ENCODE measurements around the gene PGAP3.

PGAP3 gene

DNA sequence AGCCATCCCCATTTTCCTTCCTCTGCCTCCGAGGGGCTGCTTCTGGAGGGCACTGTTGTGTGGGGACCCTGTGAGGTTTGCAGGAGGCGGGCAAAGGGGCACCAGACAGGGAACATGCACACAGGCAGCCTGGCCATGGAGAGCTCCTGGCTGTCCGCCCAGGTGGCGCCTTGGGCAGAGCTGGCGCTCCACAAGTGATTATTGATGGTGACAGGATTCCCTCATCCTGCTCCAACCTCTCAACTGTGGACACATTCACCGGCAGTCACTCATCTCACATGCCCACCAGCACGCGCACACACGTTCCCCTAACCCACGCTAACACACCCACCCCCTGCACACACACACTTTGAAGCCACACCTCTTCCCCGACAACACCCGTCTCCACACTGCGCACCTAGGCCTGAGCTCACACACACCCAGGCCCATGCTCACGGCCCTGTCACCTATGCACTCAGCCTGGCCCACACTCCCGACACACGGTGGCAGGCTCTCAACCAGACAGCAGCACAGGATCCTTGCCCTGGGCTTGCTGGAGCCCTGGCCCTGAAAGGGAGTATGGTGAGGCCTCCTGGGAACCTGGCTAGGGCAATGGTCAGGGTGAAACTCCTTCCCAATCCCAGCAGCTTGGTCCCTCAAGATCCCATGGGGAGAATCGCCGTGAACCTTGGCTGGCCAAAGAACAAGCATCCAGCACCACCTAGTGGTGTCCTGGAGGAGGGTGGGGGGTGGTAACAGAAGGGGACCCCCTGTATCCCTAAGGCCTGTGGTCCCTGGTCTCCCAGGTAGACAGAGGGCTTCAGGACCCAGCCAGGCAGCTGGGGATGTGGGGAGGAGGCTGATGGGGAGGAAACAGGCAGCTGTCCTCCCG, 16.0 kb downstream of the PGAP3 start:
- no peak for DNase-seq

DNA sequence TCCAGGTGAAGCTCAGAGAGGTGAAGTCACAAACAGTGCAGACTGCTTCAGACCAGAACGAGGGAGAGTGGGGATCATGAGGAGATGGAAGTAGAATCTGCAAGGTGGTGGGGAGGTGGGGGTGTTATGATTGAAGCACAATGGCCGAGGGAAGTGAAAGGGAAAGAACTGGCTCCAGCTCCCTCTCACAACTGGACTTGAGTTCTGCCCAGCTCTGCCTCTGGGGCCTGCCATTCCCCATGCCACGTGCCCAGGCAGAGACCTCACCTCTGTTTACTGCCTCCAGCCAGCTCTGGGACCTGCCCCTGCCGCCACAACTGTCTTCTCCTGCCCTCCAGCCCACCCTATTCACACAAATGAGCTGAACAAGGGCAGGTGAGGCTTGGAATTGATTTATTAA, 17.1 kb downstream of the PGAP3 start:
- no peak for DNase-seq

DNA sequence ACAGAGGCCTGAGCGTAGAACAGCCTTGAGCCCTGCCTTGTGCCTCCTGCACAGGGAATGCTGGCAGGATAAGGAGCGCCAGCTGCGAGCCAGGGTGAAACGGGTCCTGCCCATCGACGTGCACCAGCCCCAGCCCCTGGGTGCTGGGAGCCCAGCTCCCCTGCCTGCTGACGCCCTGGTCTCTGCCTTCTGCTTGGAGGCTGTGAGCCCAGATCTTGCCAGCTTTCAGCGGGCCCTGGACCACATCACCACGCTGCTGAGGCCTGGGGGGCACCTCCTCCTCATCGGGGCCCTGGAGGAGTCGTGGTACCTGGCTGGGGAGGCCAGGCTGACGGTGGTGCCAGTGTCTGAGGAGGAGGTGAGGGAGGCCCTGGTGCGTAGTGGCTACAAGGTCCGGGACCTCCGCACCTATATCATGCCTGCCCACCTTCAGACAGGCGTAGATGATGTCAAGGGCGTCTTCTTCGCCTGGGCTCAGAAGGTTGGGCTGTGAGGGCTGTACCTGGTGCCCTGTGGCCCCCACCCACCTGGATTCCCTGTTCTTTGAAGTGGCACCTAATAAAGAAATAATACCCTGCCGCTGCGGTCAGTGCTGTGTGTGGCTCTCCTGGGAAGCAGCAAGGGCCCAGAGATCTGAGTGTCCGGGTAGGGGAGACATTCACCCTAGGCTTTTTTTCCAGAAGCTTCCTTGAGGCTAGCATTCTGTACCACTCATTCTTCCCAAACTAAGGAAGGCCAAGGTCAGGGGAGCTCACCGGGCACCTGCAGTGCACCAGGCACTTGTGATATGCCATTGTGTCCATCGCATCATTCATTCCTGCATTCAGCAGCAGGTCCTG, 17.7 kb downstream of the PGAP3 start:
- DNase-seq: no peak

DNA sequence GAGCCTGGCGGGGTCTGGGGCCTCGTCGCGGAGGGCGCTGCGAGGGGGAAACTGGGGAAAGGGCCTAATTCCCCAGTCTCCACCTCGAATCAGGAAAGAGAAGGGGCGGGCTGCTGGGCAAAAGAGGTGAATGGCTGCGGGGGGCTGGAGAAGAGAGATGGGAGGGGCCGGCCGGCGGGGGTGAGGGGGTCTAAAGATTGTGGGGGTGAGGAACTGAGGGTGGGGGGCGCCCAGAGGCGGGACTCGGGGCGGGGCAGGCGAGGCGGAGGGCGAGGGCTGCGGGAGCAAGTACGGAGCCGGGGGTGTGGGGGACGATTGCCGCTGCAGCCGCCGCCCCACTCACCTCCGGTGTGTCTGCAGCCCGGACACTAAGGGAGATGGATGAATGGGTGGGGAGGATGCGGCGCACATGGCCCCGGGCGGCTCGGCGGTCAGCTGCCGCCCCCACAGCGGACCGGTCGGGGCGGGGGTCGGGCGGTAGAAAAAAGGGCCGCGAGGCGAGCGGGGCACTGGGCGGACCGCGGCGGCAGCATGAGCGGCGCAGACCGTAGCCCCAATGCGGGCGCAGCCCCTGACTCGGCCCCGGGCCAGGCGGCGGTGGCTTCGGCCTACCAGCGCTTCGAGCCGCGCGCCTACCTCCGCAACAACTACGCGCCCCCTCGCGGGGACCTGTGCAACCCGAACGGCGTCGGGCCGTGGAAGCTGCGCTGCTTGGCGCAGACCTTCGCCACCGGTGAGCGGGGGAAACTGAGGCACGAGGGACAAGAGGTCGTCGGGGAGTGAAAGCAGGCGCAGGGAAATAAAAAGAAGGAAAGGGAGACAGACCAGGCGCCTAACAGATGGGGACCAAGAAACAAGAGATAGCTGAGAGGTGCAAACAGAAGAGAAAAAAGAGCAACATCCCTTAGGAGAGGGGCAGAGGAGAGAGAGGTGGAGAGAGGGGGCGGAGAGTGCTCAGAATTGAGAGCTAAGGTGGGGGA, 19.6 kb downstream of the PGAP3 start, which contains the start of gene PNMT:
TSS of gene PNMT (plus strand) at position 509 of the 980 bp plus-strand sequence. CDS start at position 532, 23 bp downstream.
- DNase-seq: no peak

DNA sequence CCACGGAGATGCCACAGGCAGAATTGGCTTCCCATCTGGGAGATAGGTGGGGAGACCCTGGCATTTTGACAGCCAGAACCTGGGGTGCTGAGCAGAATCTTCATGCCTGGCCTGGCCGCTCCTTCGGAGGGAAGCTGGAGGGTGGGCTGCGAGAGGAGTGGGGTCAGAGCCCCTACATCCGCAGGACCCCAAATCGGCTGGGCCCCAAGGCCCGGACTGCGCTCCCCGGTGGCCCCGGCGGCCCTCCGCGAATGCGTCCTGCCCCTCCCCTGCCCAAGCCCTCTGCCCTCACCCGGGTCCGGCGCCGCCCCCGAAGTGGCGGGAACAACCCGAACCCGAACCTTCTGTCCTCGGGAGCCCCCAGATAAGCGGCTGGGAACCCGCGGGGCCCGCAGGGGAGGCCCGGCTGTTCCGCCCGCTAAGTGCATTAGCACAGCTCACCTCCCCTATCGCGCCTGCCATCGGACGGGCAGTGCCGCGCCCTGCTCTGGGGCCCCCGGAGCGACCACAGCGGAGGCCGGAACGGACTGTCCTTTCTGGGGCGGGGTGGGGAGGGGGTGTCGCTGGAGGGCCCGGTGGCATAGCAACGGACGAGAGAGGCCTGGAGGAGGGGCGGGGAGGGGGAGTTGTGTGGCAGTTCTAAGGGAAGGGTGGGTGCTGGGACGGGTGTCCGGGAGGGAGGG, 20.5 kb downstream of the PGAP3 start:
- no peak for DNase-seq

DNA sequence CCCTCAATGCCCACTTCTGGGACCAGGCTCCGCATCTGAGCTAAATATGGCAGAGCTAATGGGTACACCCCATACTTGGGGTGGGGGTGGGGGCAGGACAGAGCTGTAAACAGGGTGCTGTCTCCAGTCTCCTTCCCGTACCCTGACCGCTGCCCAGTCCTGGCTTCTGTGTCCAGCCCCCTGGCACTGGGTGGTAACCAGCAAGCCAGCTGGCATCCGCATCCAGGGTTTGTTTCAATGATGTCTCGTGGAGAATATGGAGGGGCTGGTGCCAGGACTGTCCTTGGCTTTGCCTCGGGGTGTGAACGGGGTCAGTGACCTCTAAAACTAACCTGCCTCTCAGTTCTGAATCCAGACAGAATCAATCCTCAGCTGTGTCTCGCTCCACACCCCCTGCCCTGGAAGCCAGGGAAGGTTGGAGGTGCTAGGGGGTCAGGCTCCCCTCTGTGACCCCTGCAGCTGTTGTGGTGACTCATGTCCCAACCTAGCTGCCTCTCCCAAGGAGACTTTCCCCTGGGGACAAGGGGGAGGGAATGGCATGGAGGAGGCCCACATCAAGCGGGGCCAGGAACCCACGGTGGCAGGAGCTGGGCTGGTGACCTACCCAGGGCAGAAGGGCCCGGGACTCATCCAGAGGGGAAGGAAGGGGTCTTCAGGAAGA, 21.1 kb downstream of the PGAP3 start:
- DNase-seq: peak in 1 of 2 donors; percentile 56

DNA sequence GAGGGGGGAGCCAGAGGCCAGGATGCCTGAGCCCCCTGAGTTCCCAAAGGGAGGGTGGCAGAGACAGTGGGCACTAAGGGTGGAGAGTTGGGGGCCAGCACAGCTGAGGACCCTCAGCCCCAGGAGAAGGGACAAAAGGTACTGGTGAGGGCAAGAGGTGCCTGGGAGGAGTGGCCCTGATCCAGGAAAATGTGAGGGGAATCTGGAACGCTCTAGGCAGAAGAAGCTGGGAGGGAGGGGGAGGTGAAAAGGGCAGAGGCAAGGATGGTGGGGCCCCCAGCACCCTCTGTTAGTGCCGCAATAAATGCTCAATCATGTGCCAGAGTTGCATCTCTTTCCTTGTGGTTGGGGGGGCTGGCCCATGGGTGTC, 21.6 kb downstream of the PGAP3 start:
- no peak for DNase-seq

DNA sequence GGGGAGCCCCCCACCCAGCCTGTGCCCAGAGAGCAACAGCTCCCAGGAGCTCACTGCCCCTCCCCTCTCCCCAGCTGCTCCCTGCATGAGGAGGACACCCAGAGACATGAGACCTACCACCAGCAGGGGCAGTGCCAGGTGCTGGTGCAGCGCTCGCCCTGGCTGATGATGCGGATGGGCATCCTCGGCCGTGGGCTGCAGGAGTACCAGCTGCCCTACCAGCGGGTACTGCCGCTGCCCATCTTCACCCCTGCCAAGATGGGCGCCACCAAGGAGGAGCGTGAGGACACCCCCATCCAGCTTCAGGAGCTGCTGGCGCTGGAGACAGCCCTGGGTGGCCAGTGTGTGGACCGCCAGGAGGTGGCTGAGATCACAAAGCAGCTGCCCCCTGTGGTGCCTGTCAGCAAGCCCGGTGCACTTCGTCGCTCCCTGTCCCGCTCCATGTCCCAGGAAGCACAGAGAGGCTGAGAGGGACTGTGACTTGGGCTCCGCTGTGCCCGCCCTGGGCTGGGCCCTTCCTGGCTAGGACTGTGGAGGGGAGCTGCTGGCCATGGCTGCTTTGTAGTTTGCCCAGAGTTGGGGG, 22.1 kb downstream of the PGAP3 start:
- no peak for DNase-seq

DNA sequence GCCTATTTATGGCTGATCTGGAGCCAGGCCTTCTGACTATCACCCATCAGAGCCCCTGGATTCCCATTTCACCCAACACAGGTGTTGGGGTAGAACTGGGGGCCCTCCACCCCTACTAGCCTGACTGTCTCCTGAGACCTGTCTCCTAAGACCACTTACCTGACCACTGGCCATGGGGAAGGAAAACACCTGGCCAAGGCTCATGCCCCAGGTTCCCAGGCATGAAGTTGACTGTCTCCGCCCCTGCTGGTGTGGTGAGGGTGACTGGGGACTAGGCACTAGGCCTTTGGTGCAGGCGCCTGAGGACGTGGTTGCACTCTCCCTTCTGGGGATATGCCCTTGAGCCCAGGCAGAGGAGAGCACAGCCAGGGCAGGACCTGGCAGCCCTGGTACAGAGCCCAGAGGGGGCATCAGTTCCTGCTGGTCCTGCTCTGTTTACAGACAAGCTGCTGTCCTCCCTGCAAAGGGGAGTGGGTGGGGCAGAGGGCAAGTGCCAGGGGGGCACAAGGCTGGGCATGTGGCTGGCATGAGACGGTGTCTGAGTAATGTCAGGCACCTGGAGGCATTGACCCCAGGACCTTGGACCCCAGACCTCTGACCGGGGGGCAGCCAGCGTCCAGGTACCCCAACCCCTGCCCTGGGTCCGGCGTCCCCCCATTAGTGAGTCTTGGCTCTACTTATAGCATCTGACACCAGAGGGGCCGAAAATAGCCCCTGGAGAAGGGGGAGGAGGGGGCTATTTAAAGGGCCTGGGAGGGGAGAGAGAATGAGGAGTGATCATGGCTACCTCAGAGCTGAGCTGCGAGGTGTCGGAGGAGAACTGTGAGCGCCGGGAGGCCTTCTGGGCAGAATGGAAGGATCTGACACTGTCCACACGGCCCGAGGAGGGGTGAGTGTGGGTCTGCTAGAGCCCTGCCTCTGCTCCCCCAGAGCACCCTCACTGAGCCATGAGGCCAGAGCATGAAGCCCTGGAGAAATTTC, 23.0 kb downstream of the PGAP3 start, which contains the start of gene TCAP:
TSS of gene TCAP (plus strand) at position 769 of the 981 bp plus-strand sequence. CDS start at position 780, 11 bp downstream.
- DNase-seq: no peak

DNA sequence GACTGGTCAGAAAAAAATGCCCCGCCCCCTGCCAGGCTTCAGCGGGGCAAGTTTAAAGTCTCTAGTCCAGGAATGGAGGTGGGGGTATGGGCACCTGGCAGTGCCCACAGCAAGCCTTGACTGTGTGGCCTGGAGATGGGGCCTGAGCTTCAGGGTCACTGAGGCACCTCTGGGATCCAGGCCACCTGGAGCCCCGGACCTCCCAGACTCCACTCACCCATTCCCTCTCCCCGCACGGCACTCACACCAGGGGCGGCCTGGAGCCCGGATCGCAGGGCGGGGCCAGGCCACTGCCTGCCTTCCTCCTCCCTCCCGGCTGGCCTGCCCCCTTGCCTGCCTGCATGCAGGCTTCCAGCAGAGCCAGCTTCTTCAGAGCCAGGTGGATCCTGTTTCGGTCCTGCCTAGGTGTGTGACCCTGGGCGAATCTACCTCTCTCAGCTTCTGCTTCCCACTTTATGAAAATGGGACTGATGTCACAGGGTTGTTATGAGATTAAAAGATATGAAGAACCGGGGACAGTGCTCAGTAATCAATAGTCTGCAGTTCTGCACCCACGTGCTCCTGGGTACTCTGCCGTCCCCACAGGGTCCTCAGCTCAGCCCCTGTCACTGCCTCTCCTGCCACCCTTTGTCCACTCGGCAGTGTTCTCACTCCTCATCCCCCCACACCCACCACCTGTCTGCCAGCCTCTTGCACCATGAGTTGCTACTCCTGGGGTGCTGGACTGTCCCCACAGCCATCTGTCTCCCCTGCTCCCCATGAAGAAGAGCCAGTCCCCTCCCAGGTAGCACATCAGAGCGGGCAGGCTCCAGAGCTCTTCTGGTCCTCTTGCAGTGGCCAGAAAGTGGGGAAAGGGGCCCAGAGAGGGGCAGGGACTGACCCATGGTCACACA, 23.9 kb downstream of the PGAP3 start:
- no peak for DNase-seq

DNA sequence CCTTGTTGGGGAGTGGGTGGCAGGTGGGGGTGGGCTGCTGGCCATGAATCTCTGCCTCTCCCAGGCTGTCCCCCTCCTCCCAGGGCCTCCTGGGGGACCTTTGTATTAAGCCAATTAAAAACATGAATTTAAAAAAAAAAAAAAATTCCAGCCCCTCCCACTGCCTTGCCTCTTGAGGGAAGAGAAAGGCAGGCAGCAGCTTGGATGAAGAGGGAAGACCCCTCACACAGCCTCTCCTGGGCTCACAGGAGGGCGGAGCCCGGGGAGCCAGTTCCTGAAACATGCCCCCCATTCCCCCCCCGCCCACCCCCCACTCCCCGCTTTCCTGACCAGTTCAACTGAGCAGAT, 24.5 kb downstream of the PGAP3 start:
- DNase-seq: no peak

DNA sequence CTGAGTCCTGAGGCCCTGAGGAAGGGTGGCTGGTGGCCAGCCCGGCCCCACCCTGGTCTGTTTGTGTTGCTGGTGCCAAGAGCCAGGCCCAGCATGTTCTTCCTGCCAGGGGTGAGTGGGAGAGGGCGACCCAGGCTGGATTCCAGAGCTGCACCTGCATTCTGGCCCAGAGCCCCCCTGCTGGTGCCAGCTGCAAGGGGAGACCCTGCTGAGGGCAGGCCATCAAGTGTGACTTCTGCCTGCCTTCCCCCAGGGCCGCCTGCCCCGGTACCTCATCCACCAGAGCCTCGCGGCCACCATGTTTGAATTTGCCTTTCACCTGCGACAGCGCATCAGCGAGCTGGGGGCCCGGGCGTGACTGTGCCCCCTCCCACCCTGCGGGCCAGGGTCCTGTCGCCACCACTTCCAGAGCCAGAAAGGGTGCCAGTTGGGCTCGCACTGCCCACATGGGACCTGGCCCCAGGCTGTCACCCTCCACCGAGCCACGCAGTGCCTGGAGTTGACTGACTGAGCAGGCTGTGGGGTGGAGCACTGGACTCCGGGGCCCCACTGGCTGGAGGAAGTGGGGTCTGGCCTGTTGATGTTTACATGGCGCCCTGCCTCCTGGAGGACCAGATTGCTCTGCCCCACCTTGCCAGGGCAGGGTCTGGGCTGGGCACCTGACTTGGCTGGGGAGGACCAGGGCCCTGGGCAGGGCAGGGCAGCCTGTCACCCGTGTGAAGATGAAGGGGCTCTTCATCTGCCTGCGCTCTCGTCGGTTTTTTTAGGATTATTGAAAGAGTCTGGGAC, 25.1 kb downstream of the PGAP3 start:
- no peak for DNase-seq

DNA sequence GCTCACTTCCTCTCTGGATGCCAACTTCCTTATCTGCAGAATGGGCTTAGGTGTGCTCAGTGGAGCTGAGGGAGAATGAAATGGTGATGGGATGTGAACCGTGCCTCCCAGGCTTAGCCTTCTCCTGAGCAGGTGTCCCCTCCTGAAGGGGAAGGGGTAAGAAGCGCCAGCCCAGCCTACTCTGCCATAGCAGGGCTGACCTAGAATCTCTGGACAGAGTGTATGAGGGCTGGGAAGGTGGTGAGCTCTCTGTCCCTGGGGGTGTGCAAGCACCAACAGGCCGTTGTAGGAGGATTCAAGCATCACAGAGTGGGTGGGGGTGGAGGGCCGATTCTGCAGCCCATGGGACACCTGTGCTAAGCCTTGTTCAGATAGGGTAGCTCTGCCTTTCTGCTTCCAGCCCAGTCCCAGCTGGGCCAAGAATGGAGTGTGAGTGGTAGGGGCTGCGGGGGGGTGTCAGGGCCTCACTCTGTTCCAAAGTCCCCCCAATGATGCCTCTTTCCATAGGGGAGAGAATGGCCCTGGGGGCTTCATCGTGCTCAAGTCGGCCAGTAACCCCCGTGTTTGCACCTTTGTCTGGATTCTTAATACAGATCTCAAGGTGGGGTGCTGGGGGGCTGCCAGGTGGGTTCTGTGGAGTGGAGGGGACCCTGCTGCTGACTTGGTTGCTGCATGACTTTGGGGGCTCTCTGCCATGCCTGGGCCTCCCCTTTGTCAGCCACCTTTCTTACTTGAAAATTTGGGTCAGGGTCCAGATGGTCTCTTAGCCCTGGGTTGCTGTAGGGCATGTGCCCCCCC, 25.9 kb downstream of the PGAP3 start:
- DNase-seq: no peak

DNA sequence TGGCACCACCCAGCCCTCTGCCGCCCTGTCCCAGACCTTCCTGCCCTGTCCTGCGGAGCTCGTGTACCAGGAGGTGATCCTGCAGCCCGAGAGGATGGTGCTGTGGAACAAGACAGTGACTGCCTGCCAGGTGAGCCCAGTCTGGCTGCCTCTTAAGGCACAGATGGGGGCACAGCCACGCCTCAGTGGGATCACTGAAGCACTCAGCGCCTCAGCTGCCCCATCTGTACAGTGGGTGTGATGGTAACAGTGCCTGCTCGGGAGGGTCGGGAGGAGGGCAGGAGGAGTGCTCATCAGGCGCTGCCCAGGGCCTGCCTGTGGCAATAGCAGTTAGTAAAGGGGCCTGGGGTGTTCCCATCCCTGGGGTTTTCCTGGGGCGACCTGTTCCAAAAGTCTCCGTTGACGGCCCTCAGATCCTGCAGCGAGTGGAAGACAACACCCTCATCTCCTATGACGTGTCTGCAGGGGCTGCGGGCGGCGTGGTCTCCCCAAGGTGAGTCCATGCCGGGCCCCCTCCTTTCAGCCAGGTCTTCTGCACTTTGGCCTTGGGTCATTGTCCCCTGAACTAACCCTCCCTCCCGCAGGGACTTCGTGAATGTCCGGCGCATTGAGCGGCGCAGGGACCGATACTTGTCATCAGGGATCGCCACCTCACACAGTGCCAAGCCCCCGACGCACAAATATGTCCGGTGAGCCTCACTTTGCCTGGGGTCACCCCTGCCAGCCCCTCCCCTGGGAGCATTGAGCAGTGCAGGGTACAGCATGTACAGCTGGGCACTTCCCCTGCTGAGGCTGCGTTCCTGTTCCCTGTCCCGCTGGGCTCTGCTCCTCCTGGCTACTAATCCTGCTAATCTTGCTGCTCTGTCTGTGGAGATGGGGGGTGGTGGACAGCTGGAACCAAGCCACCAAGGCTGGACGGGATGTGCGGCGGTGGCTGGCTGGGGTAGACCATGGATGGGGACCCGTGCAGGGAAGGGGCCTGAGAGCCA, 27.2 kb downstream of the PGAP3 start:
- no peak for DNase-seq

DNA sequence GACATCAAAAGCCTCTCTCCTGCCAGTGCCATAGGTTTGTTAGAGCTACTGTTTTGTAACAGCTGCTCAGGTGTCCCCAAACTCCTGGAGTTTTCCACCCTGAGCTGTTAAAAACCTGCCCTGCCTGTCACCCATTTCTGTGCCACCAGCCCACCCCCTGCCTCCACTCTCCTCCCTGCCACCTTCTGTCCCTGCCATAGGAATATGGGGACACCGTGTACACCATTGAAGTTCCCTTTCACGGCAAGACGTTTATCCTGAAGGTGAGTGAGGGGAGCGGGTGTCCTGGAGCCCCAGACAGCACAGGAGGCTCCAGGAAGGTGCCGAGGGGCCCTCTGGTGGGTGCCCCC, 27.9 kb downstream of the PGAP3 start:
- DNase-seq: no peak
